Upper lobe of left lung (tissue), 6 donors: ENCODE data around the gene MAST4. TPM values are rescaled to one million over a fixed set of nuclear protein-coding genes. Genes with fewer than 3 reads are reported as not detected.

Source experiments
- ATAC-seq, 2 donors: fragments of 200-7000 bp; cut with Tn5 transposase; one replicate each; pipeline ENCODE4 v1.9.1; 2022; ENCODE audit warnings: mild to moderate bottlenecking in 2 of 2, moderate library complexity in 2 of 2; ENCODE audit not compliant: low FRiP score in 2 of 2
- DNase-seq, 2 donors: peaks; one replicate each; pipeline ENCODE4 v3.0.0-alpha.2; 2019 to 2020
- H3K27ac ChIP-seq, 4 donors: fragments of 200-600 bp; sonication (generic); one replicate each; pipeline ENCODE4 v1.5.1; 2016 to 2019
- H3K27me3 ChIP-seq, 4 donors: fragments of 200-600 bp; sonication (generic); one replicate each; pipeline ENCODE4 v1.5.1; 2017 to 2019
- H3K36me3 ChIP-seq, 4 donors: fragments of 200-600 bp; sonication (generic); one replicate each; pipeline ENCODE4 v1.5.1; 2016 to 2019
- H3K4me1 ChIP-seq, 4 donors: fragments of 200-600 bp; sonication (generic); one replicate each; pipeline ENCODE4 v1.5.1; 2018 to 2019
- H3K4me3 ChIP-seq, 4 donors: fragments of 200-600 bp; sonication (generic); one replicate each; pipeline ENCODE4 v1.5.1; 2017 to 2019; ENCODE audit warnings: mild to moderate bottlenecking in 2 of 4, moderate library complexity in 1 of 4
- H3K9me3 ChIP-seq, 4 donors: fragments of 200-600 bp; sonication (generic); one replicate each; pipeline ENCODE4 v1.5.1; 2018 to 2019
- CTCF ChIP-seq, 6 experiments: fragments of 450-650 bp in 4 of 6; fragments of 200-600 bp in 2 of 6; sonication (generic) in 2 of 6; IDR thresholded peaks; one replicate each; pipeline ENCODE4 v1.5.1; 2016 to 2019; ENCODE audit warnings: antibody characterized with exemption in 6 of 6
- EP300 ChIP-seq, 4 donors: sonication (generic); formaldehyde crosslinking; IDR thresholded peaks; one replicate each; pipeline ENCODE4 v1.5.1; 2017; ENCODE audit warnings: antibody characterized with exemption in 4 of 4, control low read depth in 2 of 4
- POLR2A ChIP-seq, 4 donors: fragments of 450-650 bp; IDR thresholded peaks; one replicate each; pipeline ENCODE4 v1.5.1; 2016 to 2017; ENCODE audit warnings: antibody characterized with exemption in 4 of 4, mild to moderate bottlenecking in 2 of 4
- POLR2AphosphoS5 ChIP-seq, 2 donors: sonication (generic); formaldehyde crosslinking; IDR thresholded peaks; one replicate each; pipeline ENCODE4 v1.5.1; 2017; ENCODE audit warnings: antibody characterized with exemption in 2 of 2
- WGBS, 2 donors: methylation state at CpG; one replicate each; pipeline ENCODE4 v1.1.5; 2017 to 2018; 5-methylcytosine and 5-hydroxymethylcytosine counted together
- total RNA-seq, 6 donors: library from RNA; depleted of rRNA in 4 of 6; stranded (reverse); fragments of >200 nt in 4 of 6; gene quantifications; one replicate each; pipeline versions ENCODE4 v1.1.0 to v1.2.1, GENCODE V29; 2016 to 2021
- donor health status: DM: no; HTN: no; CAD: no; lungs with moderate emphysema.
- donor health status: DM: no; HTN: yes; CAD: no; lungs with severe emphysema.

The MAST4 gene
- total RNA-seq, 6 donors from 2014 or later: 44.8 to 229 (median 66.4) TPM

GRCh38 chr5:66813306-66813705 is 217.1 kb downstream of the MAST4 start:
- DNase-seq (no peak), ATAC-seq (no peak)
- no peak overlapping the region for H3K27ac ChIP-seq
- H3K4me1 ChIP-seq: no peaks in the 10 kb centered on the region
- no peak overlapping the region for H3K4me3 ChIP-seq
- WGBS, 2 donors: 81 to 87% methylated on average over 1 of the region's 1 CpG
- H3K9me3 ChIP-seq: no peaks in the 10 kb centered on the region
- H3K36me3 ChIP-seq: no peaks in the 10 kb centered on the region
- no peaks in the 10 kb centered on the region for H3K27me3 ChIP-seq
- TF ChIP-seq EP300 (IDR thresholded peaks at IDR 0.05) (no peak), POLR2A (IDR thresholded peaks at IDR 0.05) (no peak), CTCF (IDR thresholded peaks at IDR 0.05) (no peak), POLR2AphosphoS5 (IDR thresholded peaks at IDR 0.05) (no peak)

GRCh38 chr5:66814146-66814991 is 218.2 kb downstream of the MAST4 start:
- peak; percentile 48 to 68 (median 60) for TF ChIP-seq CTCF (IDR thresholded peaks at IDR 0.05)
- TF ChIP-seq EP300 (IDR thresholded peaks at IDR 0.05): no peak
- Histone ChIP-seq H3K27ac (no peak overlapping the region), H3K9me3 (no peaks in the 10 kb centered on the region), H3K36me3 (no peaks in the 10 kb centered on the region), H3K4me1 (no peaks in the 10 kb centered on the region), H3K27me3 (no peaks in the 10 kb centered on the region), H3K4me3 (no peak overlapping the region)
- no peak for DNase-seq
- peak in 1 of 2 donors; percentile 53 for ATAC-seq
- 42 to 51% methylated on average over 6 of the region's 6 CpGs for WGBS, 2 donors

GRCh38 chr5:66818304-66818934 is 222.2 kb downstream of the MAST4 start:
- ATAC-seq: no peak
- no peak for DNase-seq
- WGBS, 2 donors: 98% methylated on average over 5 of the region's 5 CpGs
- Histone ChIP-seq H3K27ac (no peak overlapping the region), H3K36me3 (no peaks in the 10 kb centered on the region), H3K4me1 (peaks cover 0 to 6% (median 0%) of the 10 kb centered on the region in 4 donors), H3K4me3 (no peak overlapping the region), H3K27me3 (no peaks in the 10 kb centered on the region), H3K9me3 (no peaks in the 10 kb centered on the region)
- no peak for TF ChIP-seq CTCF (IDR thresholded peaks at IDR 0.05)
- no peak for TF ChIP-seq POLR2A (IDR thresholded peaks at IDR 0.05)
- TF ChIP-seq EP300 (IDR thresholded peaks at IDR 0.05): no peak
- TF ChIP-seq POLR2AphosphoS5 (IDR thresholded peaks at IDR 0.05): no peak

- no peak for ATAC-seq
- no peak for TF ChIP-seq POLR2A (IDR thresholded peaks at IDR 0.05)
- TF ChIP-seq POLR2AphosphoS5 (IDR thresholded peaks at IDR 0.05): no peak
Measured at GRCh38 chr5:66818935-66819328, 222.7 kb downstream of the MAST4 start.

GRCh38 chr5:66820630-66821207 is 224.5 kb downstream of the MAST4 start:
- no peak for TF ChIP-seq EP300 (IDR thresholded peaks at IDR 0.05)
- TF ChIP-seq CTCF (IDR thresholded peaks at IDR 0.05): no peak
- TF ChIP-seq POLR2AphosphoS5 (IDR thresholded peaks at IDR 0.05): no peak
- TF ChIP-seq POLR2A (IDR thresholded peaks at IDR 0.05): no peak
- Histone ChIP-seq H3K9me3 (no peaks in the 10 kb centered on the region), H3K36me3 (no peaks in the 10 kb centered on the region), H3K4me3 (no peak overlapping the region), H3K27me3 (no peaks in the 10 kb centered on the region), H3K4me1 (peaks cover 0 to 6% (median 0%) of the 10 kb centered on the region in 4 donors), H3K27ac (no peak overlapping the region)
- 92 to 93% methylated on average over 5 of the region's 5 CpGs for WGBS, 2 donors
- no peak for DNase-seq
- no peak for ATAC-seq

More at GRCh38 chr5:66818935-66819328, 222.7 kb downstream of the MAST4 start:
- no peak for DNase-seq
- Histone ChIP-seq H3K36me3 (no peaks in the 10 kb centered on the region), H3K4me1 (peaks cover 0 to 6% (median 0%) of the 10 kb centered on the region in 4 donors), H3K9me3 (no peaks in the 10 kb centered on the region), H3K27me3 (no peaks in the 10 kb centered on the region), H3K27ac (no peak overlapping the region), H3K4me3 (no peak overlapping the region)
- WGBS, 2 donors: 79 to 80% methylated on average over 4 of the region's 4 CpGs
